ENCODE results near the gene SLC51B. TPM values are rescaled to one million over a fixed set of nuclear protein-coding genes. Genes with fewer than 3 reads are reported as not detected.

SLC51B gene
- total RNA-seq, 1 experiment from 2014 or later, result not detected

GRCh38 chr15:65085207-65085753 is 40.1 kb downstream of the SLC51B start:
- H4K20me1 ChIP-seq (ENCODE audit: insufficient read depth, low read depth, low read length), result no peaks in the 10 kb centered on the region
- no peak for DNase-seq
- no peaks in the 10 kb centered on the region for H3K9me3 ChIP-seq (ENCODE audit: low read length)

GRCh38 chr15:65085990-65086679 is 40.9 kb downstream of the SLC51B start:
- Histone ChIP-seq H3K9ac (ENCODE audit: low read length) (no peak overlapping the region), H3K27ac (ENCODE audit: low read length) (no peak overlapping the region), H3K9me2 (replicated peaks; ENCODE audit: insufficient read depth, low read length) (no peaks in the 10 kb centered on the region), H3K4me2 (ENCODE audit: low read depth, low read length, poor library complexity, severe bottlenecking) (no peak overlapping the region), H2AFZ (ENCODE audit: low read length) (no peak overlapping the region), H3K4me1 (ENCODE audit: low read length) (no peaks in the 10 kb centered on the region), H3K4me3 (ENCODE audit: low read length) (no peak overlapping the region), H4K20me1 (ENCODE audit: insufficient read depth, low read depth, low read length) (no peaks in the 10 kb centered on the region), H3K9me3 (ENCODE audit: low read length) (no peaks in the 10 kb centered on the region), H3K79me2 (ENCODE audit: low read length) (no peaks in the 10 kb centered on the region), H3K36me3 (ENCODE audit: insufficient read depth, low read length) (no peaks in the 10 kb centered on the region), H3K27me3 (ENCODE audit: low read length) (no peaks in the 10 kb centered on the region)
- DNase-seq, result peak; percentile 64

More at GRCh38 chr15:65085207-65085753, 40.1 kb downstream of the SLC51B start:
- no peaks in the 10 kb centered on the region for H3K36me3 ChIP-seq (ENCODE audit: insufficient read depth, low read length)
- H3K9ac ChIP-seq (ENCODE audit: low read length), result no peak overlapping the region
- H3K4me2 ChIP-seq (ENCODE audit: low read depth, low read length, poor library complexity, severe bottlenecking), result no peak overlapping the region
- H3K4me1 ChIP-seq (ENCODE audit: low read length), result no peaks in the 10 kb centered on the region
- no peak overlapping the region for H3K27ac ChIP-seq (ENCODE audit: low read length)
- H3K9me2 ChIP-seq (replicated peaks; ENCODE audit: insufficient read depth, low read length), result no peaks in the 10 kb centered on the region
- no peak overlapping the region for H3K4me3 ChIP-seq (ENCODE audit: low read length)
- H3K79me2 ChIP-seq (ENCODE audit: low read length), result no peaks in the 10 kb centered on the region
- no peaks in the 10 kb centered on the region for H3K27me3 ChIP-seq (ENCODE audit: low read length)
- no peak overlapping the region for H2AFZ ChIP-seq (ENCODE audit: low read length)

- Histone ChIP-seq H3K9ac (ENCODE audit: low read length) (no peak overlapping the region), H3K79me2 (ENCODE audit: low read length) (no peaks in the 10 kb centered on the region), H3K4me2 (ENCODE audit: low read depth, low read length, poor library complexity, severe bottlenecking) (no peak overlapping the region), H3K4me3 (ENCODE audit: low read length) (no peak overlapping the region), H3K27me3 (ENCODE audit: low read length) (no peaks in the 10 kb centered on the region), H3K27ac (ENCODE audit: low read length) (no peak overlapping the region), H3K4me1 (ENCODE audit: low read length) (no peaks in the 10 kb centered on the region), H3K36me3 (ENCODE audit: insufficient read depth, low read length) (no peaks in the 10 kb centered on the region), H3K9me2 (replicated peaks; ENCODE audit: insufficient read depth, low read length) (no peaks in the 10 kb centered on the region), H3K9me3 (ENCODE audit: low read length) (no peaks in the 10 kb centered on the region), H4K20me1 (ENCODE audit: insufficient read depth, low read depth, low read length) (no peaks in the 10 kb centered on the region), H2AFZ (ENCODE audit: low read length) (no peak overlapping the region)
- DNase-seq, result peak; percentile 61
These were observed 41.5 kb downstream of the SLC51B start for GRCh38 chr15:65086680-65087111.

- Histone ChIP-seq H3K9me3 (ENCODE audit: low read length) (no peaks in the 10 kb centered on the region), H3K4me1 (ENCODE audit: low read length) (no peaks in the 10 kb centered on the region), H3K36me3 (ENCODE audit: insufficient read depth, low read length) (no peaks in the 10 kb centered on the region), H3K4me2 (ENCODE audit: low read depth, low read length, poor library complexity, severe bottlenecking) (no peak overlapping the region), H3K27me3 (ENCODE audit: low read length) (no peaks in the 10 kb centered on the region), H3K9ac (ENCODE audit: low read length) (no peak overlapping the region), H3K4me3 (ENCODE audit: low read length) (no peak overlapping the region), H4K20me1 (ENCODE audit: insufficient read depth, low read depth, low read length) (no peaks in the 10 kb centered on the region), H3K27ac (ENCODE audit: low read length) (no peak overlapping the region), H3K79me2 (ENCODE audit: low read length) (no peaks in the 10 kb centered on the region), H2AFZ (ENCODE audit: low read length) (no peak overlapping the region), H3K9me2 (replicated peaks; ENCODE audit: insufficient read depth, low read length) (no peaks in the 10 kb centered on the region)
- no peak for DNase-seq
These were observed 42.2 kb downstream of the SLC51B start for GRCh38 chr15:65087411-65087810.

DNA sequence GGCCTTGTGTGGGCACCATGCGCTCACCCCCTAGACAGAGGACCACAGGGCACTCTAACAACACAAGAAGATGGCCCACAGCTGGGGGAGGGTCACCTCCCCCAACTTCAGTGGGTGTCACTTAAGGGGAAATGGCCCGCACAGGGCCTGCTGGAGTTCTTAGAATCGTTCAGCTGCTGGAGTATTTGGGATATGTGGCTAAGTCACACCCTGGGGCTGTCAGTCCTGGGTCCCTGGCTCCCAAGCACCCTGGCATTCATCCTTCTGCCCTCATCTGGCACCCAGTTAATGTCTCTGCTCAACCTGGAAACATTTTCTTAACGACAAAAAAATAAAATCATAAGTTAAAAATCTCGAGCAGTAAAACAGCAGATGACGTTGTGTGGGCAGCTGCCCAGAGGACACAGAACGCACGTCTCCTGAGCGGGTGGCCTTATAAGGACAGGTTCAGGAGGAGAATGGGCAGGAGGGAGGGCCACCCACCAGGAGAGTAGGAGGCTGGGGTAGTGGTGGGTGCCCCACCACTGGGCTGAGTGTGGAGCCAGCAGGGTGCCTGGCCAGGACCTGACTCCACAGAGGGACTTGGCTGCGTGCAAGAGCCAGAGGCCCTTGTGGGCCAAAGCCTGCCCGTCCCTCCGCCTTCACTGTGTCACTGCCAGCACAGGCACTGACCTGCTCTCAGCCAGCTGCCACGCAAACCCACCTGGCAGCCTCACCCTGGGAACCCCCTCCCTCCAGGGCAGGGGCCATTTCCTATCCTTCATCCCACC is 42.9 kb downstream of the SLC51B start:
- Histone ChIP-seq H3K9me3 (ENCODE audit: low read length) (no peaks in the 10 kb centered on the region), H3K27me3 (ENCODE audit: low read length) (no peaks in the 10 kb centered on the region), H3K9me2 (replicated peaks; ENCODE audit: insufficient read depth, low read length) (no peaks in the 10 kb centered on the region), H3K4me1 (ENCODE audit: low read length) (no peaks in the 10 kb centered on the region), H3K4me3 (ENCODE audit: low read length) (no peak overlapping the region), H4K20me1 (ENCODE audit: insufficient read depth, low read depth, low read length) (no peaks in the 10 kb centered on the region), H3K9ac (ENCODE audit: low read length) (no peak overlapping the region), H3K27ac (ENCODE audit: low read length) (no peak overlapping the region), H3K4me2 (ENCODE audit: low read depth, low read length, poor library complexity, severe bottlenecking) (no peak overlapping the region), H3K79me2 (ENCODE audit: low read length) (no peaks in the 10 kb centered on the region), H2AFZ (ENCODE audit: low read length) (no peak overlapping the region), H3K36me3 (ENCODE audit: insufficient read depth, low read length) (no peaks in the 10 kb centered on the region)
- DNase-seq, result no peak

DNA sequence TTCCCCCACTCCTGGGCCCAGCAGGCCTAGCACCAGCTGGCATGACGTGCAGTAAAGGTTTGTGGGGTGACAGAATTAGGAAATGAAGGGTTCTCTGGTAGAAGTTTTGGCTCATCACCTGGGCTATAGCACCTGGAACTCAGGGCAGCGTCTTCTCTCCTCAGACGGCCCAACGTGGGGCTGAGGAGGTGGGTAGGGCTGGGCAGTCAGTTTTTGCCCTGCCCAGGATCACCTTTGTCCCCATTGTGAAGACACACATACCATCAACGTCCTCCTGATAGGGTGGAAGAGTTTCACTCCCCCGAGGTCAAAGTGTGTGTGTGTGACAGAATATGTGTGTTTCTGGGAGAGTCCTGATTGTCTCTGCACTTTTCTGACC is 43.4 kb downstream of the SLC51B start:
- Histone ChIP-seq H3K9ac (ENCODE audit: low read length) (no peak overlapping the region), H3K9me3 (ENCODE audit: low read length) (no peaks in the 10 kb centered on the region), H2AFZ (ENCODE audit: low read length) (no peak overlapping the region), H3K36me3 (ENCODE audit: insufficient read depth, low read length) (no peaks in the 10 kb centered on the region), H3K27me3 (ENCODE audit: low read length) (no peaks in the 10 kb centered on the region), H3K9me2 (replicated peaks; ENCODE audit: insufficient read depth, low read length) (no peaks in the 10 kb centered on the region), H3K27ac (ENCODE audit: low read length) (no peak overlapping the region), H3K79me2 (ENCODE audit: low read length) (no peaks in the 10 kb centered on the region), H3K4me3 (ENCODE audit: low read length) (no peak overlapping the region), H3K4me2 (ENCODE audit: low read depth, low read length, poor library complexity, severe bottlenecking) (no peak overlapping the region), H3K4me1 (ENCODE audit: low read length) (no peaks in the 10 kb centered on the region), H4K20me1 (ENCODE audit: insufficient read depth, low read depth, low read length) (no peaks in the 10 kb centered on the region)
- DNase-seq, result no peak

DNA sequence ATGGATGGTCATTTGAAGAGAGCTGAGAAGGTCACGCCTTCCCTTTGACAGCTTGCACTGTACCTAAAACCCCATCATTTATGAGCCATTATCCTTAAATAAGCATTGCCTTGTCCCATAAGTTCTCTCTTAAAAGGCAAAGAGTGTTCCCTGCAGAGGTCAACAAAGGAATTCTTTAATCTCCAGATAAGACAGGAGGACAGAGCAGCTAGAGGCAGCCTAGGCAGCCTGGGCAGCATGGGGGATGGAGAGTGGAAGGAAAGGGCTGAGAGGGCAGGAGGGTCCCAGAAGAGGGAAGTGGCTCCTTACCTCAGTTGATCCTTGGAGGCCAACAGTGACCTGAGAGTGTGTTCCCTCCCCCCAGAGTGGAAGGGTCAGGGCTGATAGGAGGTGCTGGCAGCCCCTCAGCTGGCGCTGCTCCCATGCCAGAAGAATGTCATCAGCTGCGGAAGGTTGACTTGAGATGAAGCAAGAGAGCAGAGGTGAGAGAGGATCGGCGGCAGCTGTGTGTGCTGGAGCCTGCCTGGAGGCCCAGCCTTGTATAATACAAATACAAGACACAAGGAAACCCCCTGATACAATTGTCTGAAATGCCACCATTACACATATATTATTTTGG is 44.1 kb downstream of the SLC51B start:
- no peaks in the 10 kb centered on the region for H3K9me2 ChIP-seq (replicated peaks; ENCODE audit: insufficient read depth, low read length)
- no peak overlapping the region for H3K27ac ChIP-seq (ENCODE audit: low read length)
- H3K4me1 ChIP-seq (ENCODE audit: low read length), result no peaks in the 10 kb centered on the region
- H4K20me1 ChIP-seq (ENCODE audit: insufficient read depth, low read depth, low read length), result no peaks in the 10 kb centered on the region
- H2AFZ ChIP-seq (ENCODE audit: low read length), result no peak overlapping the region
- no peaks in the 10 kb centered on the region for H3K27me3 ChIP-seq (ENCODE audit: low read length)
- H3K4me2 ChIP-seq (ENCODE audit: low read depth, low read length, poor library complexity, severe bottlenecking), result no peak overlapping the region
- H3K4me3 ChIP-seq (ENCODE audit: low read length), result no peak overlapping the region
- no peaks in the 10 kb centered on the region for H3K36me3 ChIP-seq (ENCODE audit: insufficient read depth, low read length)
- H3K79me2 ChIP-seq (ENCODE audit: low read length), result no peaks in the 10 kb centered on the region
- H3K9ac ChIP-seq (ENCODE audit: low read length), result no peak overlapping the region
- DNase-seq, result no peak
- no peaks in the 10 kb centered on the region for H3K9me3 ChIP-seq (ENCODE audit: low read length)

All from Karpas-422 (cell line).